ENCODE data around the gene PRKD3. TPM values are rescaled to one million over a fixed set of nuclear protein-coding genes. Genes with fewer than 3 reads are reported as not detected.

The PRKD3 gene
- total and polyA plus RNA-seq, 2 donors (not counting 3 experiments of a cell fraction or from before 2014, with no cell fraction given) = 14.9 to 47.3 TPM

DNA sequence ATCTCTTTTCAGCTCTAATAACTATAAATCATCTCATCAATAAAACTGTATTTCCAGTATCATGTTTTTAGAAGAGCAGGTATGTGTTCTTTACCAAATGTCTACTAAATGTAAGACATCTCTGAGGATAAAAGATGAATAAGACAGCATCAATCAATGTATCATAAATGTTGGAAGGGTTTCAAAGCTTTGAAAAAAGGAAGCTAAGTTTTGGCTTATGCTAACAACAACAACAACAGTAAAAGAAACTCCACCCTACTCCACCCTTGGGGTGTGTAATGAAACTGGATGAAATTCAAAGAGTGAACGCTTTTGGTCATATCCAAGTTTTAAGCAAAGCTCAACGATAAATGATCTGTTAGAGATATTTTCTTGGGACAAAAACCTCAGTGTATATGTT, 17.1 kb downstream of the PRKD3 start:
- POLR2A ChIA-PET = no interaction called here
- FAIRE-seq = no peak
- CTCF ChIA-PET = interaction anchor here (1.0 to 1.9 kb wide), 5 partner anchors 8 to 570 kb away, joined by 3 to 12 read pairs (median 4); no protein-coding TSS in a partner anchor

More for the DNA sequence above, 17.1 kb downstream of the PRKD3 start:
- H3K27me3 ChIP-seq (ENCODE audit: control insufficient read depth in 2 of 2, insufficient read depth in 2 of 2, low read length in 2 of 2) = no peaks in the 10 kb centered on the region
- H2AFZ ChIP-seq (ENCODE audit: low read depth, low read length) = no peak overlapping the region
- H3K9ac ChIP-seq (replicated peaks; ENCODE audit: extremely low read depth, insufficient read depth, low read length) = no peak overlapping the region
- dilution Hi-C loops (cut with MboI; ENCODE audit: extremely low pct_ligation_motif_present, low sequenced_read_pairs) (no loop called here), intact Hi-C loops (cut with micrococcal nuclease) (no loop called here)
- TF ChIP-seq POLR2A (IDR thresholded peaks at IDR 0.05; ENCODE audit: low read depth, low read length) (no peak), MYC (IDR thresholded peaks at IDR 0.05; ENCODE audit: low read depth, low read length) (no peak), FOS (IDR thresholded peaks at IDR 0.05; ENCODE audit: borderline replicate concordance, insufficient read depth, low read length) (no peak), JUN (IDR thresholded peaks at IDR 0.05; ENCODE audit: borderline replicate concordance, insufficient read depth, insufficient read length, low read depth) (no peak), POLR2AphosphoS5 (IDR thresholded peaks at IDR 0.05; ENCODE audit: insufficient read depth, low read depth, low read length) (no peak), EZH2 (IDR thresholded peaks at IDR 0.05; ENCODE audit: borderline replicate concordance, low read depth, low read length, severe bottlenecking) (no peak)
- TF ChIP-seq, protein P1, sequence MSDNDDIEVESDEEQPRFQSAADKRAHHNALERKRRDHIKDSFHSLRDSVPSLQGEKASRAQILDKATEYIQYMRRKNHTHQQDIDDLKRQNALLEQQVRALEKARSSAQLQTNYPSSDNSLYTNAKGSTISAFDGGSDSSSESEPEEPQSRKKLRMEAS (IDR thresholded peaks at IDR 0.05; ENCODE audit: insufficient read depth, insufficient read length) = no peak
- TF ChIP-seq, protein P2, sequence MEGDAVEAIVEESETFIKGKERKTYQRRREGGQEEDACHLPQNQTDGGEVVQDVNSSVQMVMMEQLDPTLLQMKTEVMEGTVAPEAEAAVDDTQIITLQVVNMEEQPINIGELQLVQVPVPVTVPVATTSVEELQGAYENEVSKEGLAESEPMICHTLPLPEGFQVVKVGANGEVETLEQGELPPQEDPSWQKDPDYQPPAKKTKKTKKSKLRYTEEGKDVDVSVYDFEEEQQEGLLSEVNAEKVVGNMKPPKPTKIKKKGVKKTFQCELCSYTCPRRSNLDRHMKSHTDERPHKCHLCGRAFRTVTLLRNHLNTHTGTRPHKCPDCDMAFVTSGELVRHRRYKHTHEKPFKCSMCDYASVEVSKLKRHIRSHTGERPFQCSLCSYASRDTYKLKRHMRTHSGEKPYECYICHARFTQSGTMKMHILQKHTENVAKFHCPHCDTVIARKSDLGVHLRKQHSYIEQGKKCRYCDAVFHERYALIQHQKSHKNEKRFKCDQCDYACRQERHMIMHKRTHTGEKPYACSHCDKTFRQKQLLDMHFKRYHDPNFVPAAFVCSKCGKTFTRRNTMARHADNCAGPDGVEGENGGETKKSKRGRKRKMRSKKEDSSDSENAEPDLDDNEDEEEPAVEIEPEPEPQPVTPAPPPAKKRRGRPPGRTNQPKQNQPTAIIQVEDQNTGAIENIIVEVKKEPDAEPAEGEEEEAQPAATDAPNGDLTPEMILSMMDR (IDR thresholded peaks at IDR 0.05; ENCODE audit: extremely low read depth in 1 of 2, insufficient read depth in 1 of 2, low read depth in 1 of 2, low read length in 2 of 2) = no peak
- H3K4me2 ChIP-seq (ENCODE audit: insufficient read depth, low read length) = no peak overlapping the region
- peaks cover 3% of the 10 kb centered on the region for H4K20me1 ChIP-seq (replicated peaks; ENCODE audit: control insufficient read depth, extremely low read depth, insufficient read depth, low read length)
- no peaks in the 10 kb centered on the region for H3K36me3 ChIP-seq (ENCODE audit: control insufficient read depth in 2 of 2, extremely low read depth in 1 of 2, insufficient read depth in 2 of 2, low read length in 2 of 2)
- H3K4me3 ChIP-seq (replicated peaks in 1 of 3; ENCODE audit: insufficient read depth in 1 of 3, low read depth in 1 of 3, low read length in 3 of 3) = no peak overlapping the region
- no peaks in the 10 kb centered on the region for H3K9me3 ChIP-seq (replicated peaks; ENCODE audit: control insufficient read depth, insufficient read depth, low read length)
- DNase-seq (ENCODE audit: low read depth, low spot score) = no peak
- BruUV-seq (replicated peaks) = no TSS peak
- no peaks in the 10 kb centered on the region for H3K9me1 ChIP-seq (replicated peaks; ENCODE audit: control insufficient read depth, extremely low read depth, insufficient read depth, low read length)
- H3K4me1 ChIP-seq (ENCODE audit: control insufficient read depth, extremely low read depth, insufficient read depth, low read length) = peaks cover 3% of the 10 kb centered on the region
- H3K27ac ChIP-seq (ENCODE audit: insufficient read depth, low read depth, low read length) = no peak overlapping the region
- peaks cover 94% of the 10 kb centered on the region for H3K79me2 ChIP-seq (ENCODE audit: control insufficient read depth, insufficient read depth, low read length)
